LoVo (cell line): ENCODE data around the gene KDM6B.

Experiments used
- DNase-seq: peaks from one replicate; pipeline ENCODE4 v3.0.0-alpha.2; 2016; ENCODE audit warnings: low spot score

The KDM6B gene

DNA sequence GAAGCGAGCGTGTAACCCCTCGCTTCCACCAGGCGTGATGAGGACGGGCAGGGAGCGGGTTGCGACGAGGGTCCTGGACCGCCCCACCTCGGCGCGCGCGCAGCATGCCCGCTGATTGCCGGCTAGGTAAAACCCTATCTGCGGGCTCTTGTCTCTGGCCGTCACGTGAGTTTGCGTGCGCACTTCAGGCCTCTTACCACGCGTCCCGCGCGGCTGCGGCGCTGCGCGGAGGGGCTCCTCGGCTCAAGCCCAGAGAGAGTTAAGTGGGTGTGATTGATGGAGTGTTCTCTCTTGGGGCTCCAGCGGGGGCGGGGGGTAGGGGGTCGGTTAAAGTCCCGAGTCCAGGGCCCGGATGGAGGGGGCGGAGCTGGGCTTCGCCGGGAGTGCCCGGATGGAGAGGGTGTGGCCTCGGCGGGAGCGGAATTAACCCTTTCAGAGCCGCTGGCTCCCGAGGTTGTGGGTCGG is 7.9 kb downstream of the KDM6B start:
- DNase-seq = peak; percentile 92

DNA sequence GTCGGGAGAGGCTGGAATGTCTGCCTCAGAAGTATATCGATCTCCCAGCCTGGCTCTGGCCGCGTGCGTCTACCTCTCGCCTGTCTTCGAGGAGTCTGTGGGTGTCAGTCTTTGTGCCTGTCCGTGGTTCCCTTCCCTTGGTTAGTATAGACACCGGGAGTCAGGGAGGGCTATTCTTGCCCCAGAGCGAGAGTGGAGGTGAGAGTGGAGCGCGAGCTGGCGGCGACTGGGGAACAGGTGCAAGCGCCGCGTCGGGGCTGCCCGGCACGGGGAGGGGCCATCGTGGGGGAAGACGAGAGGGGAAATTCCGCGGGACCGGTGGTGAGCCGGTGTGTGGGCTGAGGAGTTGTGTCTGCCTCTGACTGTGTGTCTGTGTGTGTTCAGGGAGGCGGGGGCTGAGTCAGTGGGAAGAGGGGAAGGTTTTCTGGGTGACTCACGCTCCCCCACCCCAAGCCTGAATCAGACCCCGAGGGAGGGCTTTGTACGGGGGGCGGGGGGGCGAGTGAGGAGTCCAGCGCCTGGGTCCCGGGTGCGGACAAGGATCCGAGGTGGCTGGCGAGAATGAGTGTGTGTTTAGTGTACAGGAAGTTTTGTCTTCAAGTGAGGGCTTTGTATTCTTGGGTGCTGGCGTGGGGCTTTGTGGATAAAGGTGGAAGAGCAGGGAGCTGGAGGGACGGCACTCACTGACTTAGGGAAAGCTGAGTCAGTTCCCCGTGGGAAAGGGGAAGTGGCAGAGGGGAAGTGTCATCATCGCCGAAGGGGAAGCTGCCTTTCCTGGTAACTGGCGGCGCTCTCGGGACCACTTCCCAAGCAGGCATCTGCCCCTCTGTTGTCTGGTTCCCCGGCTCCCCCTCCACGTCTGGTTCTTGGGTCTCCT is 8.6 kb downstream of the KDM6B start:
- peak; percentile 72 for DNase-seq

DNA sequence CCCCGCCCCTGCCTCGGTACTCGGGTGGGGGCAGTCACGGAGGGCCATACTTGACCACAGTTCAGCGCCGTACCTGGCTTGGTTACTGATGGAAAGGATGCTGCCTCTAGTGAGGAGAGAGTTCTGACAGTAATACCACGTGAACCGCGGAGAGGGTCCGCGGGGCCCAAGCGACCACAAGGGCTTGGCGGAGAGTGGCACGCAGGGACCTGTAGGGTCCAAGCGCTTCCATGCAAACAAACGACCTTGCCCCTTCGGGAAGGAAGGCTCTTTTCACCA is 9.2 kb downstream of the KDM6B start:
- DNase-seq = no peak

DNA sequence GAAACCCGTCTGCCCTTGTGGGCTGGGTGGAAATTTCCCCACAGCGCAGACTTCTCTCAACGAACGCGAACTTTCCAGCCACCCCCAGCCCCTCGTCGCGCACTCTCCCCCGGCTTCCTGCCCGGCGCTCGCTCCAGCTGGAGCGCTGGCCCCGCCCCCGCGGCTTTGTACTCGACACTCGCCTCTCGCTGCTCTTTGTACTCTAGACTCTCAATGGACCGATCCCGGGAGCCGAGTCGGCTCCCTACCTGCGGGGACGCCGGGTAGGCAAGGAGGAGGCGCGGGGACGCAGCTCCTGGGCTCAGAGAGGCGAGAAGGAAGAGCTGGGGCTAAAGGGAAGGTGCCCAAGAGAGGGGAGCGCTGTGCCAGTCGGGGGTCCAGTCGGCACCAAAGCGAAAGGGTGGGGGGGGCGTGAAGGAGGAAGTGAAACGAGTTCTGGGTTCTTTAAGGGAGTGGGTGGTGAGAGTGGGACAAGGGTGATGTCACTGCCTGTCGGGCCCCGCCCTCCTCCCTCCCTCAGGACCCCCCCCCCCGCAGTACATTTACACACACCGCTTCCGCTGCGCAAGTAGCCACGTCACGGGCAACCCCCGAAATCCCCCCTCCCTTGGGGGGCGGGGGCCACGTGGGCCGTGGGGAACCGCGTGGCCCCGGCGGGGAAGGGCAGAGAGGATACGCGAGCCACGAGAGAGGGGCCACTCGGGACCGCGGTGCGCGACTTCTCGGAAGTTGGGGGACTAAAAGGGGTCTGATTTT is 9.7 kb downstream of the KDM6B start:
- DNase-seq = peak; percentile 82

DNA sequence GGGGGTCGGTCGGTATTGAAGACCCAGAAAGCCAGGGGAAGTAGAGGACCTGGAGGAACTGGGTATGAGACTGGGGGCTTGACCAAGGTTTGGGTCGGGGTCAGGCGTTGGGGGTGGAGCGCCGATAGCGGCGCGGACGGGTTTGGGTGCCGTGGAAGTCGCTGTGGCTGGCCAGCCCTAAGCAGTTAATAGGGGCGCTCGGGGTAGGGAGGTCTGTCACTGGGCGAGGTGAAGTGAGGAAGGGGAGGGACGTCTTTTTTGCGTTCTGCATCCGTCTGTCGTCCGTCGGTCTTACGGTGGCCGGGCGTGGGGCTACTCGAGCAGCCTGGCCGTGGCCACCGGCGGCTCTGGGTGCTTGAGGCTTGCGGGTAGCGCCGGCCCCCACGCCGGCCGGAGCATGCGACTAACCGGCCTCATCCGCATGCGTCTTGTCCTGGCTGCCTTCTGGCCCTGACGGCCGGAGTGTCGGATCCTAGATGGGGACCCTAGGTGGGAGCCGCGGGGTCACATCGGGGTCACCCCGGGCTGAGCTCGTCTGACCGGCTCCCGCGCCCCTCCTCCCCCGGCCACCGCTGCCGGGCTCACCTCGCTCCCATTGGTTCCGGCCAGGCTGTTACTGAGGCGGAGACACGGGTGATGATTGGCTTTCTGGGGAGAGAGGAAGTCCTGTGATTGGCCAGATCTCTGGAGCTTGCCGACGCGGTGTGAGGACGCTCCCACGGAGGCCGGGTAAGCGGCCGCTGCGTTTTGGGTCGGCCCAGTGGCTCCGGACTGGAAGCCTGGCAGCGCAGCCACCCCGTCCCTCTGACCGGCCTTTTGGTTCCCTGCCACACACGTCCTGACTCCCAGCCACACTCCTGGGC is 10.5 kb downstream of the KDM6B start:
- DNase-seq = peak; percentile 95

DNA sequence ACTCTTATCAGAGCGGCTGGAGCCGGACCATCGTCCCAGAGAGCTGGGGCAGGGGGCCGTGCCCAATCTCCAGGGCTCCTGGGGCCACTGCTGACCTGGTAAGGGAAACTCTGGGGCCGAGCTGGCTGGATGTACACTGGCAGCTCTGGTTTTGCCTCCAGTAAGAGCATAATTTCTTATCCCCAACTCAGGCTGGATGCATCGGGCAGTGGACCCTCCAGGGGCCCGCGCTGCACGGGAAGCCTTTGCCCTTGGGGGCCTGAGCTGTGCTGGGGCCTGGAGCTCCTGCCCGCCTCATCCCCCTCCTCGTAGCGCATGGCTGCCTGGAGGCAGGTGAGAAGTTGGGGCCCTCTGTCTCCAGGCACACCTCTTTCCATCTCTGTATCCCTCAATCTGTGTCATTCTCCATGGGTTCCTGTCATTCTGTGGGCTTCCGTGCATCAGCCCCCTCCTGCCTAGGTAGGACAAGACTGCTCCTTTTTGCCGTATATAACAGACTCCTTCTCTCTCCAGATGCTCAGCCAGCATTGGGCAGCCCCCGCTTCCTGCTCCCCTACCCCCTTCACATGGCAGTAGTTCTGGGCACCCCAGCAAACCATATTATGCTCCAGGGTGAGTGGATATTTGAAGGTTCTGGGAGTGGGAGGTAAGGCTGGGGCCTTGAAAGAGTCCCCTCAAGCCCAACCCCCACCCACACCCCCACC is 11.5 kb downstream of the KDM6B start:
- DNase-seq = no peak

DNA sequence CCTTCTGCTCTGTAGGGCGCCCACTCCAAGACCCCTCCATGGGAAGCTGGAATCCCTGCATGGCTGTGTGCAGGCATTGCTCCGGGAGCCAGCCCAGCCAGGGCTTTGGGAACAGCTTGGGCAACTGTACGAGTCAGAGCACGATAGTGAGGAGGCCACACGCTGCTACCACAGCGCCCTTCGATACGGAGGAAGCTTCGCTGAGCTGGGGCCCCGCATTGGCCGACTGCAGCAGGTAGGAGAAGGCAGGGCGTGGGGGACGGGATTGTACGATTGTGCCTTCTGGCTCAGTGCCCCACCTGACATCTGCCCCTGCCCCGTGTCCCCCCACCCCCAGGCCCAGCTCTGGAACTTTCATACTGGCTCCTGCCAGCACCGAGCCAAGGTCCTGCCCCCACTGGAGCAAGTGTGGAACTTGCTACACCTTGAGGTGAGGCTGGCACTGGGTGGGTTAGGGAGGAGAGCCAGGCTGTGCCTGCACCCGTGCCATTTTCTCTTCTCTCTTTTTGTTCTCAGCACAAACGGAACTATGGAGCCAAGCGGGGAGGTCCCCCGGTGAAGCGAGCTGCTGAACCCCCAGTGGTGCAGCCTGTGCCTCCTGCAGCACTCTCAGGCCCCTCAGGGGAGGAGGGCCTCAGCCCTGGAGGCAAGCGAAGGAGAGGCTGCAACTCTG is 12.2 kb downstream of the KDM6B start:
- DNase-seq = no peak

DNA sequence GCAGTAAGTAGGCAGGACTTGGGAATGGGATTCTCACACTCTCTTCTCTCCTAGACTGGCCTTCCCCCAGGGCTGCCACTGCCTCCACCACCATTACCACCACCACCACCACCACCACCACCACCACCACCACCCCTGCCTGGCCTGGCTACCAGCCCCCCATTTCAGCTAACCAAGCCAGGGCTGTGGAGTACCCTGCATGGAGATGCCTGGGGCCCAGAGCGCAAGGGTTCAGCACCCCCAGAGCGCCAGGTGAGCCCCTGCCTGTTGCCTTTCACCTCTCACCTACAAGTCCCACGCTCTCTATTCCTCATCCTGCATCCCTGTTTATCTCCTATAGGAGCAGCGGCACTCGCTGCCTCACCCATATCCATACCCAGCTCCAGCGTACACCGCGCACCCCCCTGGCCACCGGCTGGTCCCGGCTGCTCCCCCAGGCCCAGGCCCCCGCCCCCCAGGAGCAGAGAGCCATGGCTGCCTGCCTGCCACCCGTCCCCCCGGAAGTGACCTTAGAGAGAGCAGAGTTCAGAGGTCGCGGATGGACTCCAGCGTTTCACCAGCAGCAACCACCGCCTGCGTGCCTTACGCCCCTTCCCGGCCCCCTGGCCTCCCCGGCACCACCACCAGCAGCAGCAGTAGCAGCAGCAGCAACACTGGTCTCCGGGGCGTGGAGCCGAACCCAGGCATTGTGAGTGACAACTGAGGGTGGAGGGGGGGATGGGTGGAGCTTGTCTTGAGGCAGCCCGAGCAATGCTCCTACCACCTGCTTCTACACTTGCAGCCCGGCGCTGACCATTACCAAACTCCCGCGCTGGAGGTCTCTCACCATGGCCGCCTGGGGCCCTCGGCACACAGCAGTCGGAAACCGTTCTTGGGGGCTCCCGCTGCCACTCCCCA is 13.0 kb downstream of the KDM6B start:
- no peak for DNase-seq

DNA sequence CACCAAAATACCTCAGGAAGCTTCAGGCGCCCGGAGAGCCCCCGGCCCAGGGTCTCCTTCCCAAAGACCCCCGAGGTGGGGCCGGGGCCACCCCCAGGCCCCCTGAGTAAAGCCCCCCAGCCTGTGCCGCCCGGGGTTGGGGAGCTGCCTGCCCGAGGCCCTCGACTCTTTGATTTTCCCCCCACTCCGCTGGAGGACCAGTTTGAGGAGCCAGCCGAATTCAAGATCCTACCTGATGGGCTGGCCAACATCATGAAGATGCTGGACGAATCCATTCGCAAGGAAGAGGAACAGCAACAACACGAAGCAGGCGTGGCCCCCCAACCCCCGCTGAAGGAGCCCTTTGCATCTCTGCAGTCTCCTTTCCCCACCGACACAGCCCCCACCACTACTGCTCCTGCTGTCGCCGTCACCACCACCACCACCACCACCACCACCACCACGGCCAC is 14.1 kb downstream of the KDM6B start:
- no peak for DNase-seq

DNA sequence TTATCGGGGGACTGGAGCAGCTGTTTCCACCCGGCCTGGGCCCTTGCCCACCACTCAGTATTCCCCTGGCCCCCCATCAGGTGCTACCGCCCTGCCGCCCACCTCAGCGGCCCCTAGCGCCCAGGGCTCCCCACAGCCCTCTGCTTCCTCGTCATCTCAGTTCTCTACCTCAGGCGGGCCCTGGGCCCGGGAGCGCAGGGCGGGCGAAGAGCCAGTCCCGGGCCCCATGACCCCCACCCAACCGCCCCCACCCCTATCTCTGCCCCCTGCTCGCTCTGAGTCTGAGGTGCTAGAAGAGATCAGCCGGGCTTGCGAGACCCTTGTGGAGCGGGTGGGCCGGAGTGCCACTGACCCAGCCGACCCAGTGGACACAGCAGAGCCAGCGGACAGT is 14.7 kb downstream of the KDM6B start:
- DNase-seq = no peak

DNA sequence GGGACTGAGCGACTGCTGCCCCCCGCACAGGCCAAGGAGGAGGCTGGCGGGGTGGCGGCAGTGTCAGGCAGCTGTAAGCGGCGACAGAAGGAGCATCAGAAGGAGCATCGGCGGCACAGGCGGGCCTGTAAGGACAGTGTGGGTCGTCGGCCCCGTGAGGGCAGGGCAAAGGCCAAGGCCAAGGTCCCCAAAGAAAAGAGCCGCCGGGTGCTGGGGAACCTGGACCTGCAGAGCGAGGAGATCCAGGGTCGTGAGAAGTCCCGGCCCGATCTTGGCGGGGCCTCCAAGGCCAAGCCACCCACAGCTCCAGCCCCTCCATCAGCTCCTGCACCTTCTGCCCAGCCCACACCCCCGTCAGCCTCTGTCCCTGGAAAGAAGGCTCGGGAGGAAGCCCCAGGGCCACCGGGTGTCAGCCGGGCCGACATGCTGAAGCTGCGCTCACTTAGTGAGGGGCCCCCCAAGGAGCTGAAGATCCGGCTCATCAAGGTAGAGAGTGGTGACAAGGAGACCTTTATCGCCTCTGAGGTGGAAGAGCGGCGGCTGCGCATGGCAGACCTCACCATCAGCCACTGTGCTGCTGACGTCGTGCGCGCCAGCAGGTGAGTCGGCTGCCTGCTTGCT is 15.2 kb downstream of the KDM6B start:
- DNase-seq = no peak

DNA sequence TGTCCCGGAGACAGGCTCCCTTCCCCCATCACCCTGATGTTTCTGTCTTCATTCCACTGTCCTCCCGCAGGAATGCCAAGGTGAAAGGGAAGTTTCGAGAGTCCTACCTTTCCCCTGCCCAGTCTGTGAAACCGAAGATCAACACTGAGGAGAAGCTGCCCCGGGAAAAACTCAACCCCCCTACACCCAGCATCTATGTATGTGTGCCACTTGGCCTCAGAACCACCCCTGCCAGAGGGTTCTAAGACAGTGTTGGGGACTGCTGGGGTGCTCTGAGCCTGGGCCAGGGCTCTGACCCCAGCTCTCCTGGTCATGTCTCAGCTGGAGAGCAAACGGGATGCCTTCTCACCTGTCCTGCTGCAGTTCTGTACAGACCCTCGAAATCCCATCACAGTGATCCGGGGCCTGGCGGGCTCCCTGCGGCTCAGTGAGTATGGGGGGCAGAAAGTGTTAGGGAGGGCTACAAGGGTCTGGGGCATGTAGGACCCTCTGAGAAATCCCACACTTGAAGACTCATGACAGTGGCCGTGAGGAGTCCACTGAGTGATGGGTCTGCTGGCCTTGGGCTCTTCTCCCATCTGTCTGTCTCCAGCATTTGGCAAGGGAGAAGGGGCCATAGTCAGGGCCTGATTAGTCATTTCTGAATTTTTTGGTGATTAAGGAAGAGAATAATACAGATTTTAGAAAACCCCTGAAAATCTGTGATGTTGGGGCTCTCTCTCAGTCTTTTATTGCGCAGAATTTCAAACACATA is 15.9 kb downstream of the KDM6B start:
- no peak for DNase-seq

DNA sequence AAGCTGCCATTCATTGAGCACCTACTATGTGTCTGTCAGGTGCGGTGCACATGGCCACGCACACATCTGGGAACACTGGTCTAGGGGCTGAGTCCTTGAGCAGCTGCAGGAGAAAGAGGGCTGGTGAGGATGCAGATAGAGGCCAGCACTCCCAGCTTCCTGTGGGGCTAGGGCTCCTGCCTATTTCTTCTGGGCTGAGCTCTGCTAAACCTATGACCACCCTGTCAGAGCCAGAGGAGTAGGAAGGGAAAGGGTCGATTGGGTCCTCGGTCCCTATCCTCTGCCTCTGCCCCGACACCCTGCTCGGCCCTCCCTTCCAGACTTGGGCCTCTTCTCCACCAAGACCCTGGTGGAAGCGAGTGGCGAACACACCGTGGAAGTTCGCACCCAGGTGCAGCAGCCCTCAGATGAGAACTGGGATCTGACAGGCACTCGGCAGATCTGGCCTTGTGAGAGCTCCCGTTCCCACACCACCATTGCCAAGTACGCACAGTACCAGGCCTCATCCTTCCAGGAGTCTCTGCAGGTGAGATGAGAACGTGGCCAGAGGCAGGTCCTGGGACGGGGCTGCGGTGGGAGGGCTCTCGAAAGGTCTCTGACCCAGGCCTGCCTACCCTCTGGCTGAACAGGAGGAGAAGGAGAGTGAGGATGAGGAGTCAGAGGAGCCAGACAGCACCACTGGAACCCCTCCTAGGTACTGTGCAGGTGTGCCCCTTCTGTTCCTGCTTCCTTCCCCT is 16.9 kb downstream of the KDM6B start:
- no peak for DNase-seq

DNA sequence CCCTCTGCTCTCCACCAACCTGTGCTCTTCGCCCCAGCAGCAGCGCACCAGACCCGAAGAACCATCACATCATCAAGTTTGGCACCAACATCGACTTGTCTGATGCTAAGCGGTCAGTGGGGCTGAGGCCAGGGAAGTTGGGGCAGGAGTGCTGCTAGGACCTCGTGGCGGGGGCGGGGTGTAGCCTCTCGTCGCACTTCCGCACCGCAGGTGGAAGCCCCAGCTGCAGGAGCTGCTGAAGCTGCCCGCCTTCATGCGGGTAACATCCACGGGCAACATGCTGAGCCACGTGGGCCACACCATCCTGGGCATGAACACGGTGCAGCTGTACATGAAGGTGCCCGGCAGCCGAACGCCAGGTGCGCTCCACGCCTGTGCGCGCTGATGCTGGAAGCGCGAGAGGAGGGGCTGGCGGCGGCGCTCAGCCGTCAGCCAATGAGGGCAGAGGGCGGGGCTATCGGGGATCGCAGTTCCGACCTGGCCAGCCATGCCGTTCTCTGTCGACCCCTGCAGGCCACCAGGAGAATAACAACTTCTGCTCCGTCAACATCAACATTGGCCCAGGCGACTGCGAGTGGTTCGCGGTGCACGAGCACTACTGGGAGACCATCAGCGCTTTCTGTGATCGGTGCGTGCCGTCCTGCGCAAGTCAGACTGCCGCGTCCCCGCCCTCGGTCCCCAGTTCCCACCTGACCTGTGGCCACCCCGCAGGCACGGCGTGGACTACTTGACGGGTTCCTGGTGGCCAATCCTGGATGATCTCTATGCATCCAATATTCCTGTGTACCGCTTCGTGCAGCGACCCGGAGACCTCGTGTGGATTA is 17.6 kb downstream of the KDM6B start:
- DNase-seq = peak; percentile 93

DNA sequence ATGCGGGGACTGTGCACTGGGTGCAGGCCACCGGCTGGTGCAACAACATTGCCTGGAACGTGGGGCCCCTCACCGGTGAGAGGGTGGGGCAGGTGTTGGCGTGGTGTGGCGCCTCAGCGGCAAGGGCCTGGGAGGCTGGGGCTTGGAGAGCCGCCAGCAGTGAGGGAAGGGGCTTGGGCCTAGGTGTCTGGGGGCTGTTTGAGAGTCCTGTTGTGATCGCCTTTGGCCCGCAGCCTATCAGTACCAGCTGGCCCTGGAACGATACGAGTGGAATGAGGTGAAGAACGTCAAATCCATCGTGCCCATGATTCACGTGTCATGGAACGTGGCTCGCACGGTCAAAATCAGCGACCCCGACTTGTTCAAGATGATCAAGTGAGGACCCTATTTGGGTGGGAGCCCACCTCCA is 18.2 kb downstream of the KDM6B start:
- DNase-seq = no peak

DNA sequence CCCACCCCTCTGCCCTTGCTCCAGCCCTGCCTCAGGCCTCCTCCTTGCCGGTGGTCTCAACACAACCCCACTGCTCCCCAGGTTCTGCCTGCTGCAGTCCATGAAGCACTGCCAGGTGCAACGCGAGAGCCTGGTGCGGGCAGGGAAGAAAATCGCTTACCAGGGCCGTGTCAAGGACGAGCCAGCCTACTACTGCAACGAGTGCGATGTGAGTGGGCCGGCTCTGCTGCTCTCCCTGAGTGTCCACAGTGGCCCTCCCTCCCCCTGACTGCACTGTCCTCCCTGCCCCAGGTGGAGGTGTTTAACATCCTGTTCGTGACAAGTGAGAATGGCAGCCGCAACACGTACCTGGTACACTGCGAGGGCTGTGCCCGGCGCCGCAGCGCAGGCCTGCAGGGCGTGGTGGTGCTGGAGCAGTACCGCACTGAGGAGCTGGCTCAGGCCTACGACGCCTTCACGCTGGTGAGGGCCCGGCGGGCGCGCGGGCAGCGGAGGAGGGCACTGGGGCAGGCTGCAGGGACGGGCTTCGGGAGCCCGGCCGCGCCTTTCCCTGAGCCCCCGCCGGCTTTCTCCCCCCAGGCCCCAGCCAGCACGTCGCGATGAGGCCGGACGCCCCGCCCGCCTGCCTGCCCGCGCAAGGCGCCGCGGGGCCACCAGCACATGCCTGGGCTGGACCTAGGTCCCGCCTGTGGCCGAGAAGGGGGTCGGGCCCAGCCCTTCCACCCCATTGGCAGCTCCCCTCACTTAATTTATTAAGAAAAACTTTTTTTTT is 19.1 kb downstream of the KDM6B start:
- no peak for DNase-seq

DNA sequence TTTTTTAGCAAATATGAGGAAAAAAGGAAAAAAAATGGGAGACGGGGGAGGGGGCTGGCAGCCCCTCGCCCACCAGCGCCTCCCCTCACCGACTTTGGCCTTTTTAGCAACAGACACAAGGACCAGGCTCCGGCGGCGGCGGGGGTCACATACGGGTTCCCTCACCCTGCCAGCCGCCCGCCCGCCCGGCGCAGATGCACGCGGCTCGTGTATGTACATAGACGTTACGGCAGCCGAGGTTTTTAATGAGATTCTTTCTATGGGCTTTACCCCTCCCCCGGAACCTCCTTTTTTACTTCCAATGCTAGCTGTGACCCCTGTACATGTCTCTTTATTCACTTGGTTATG is 19.6 kb downstream of the KDM6B start:
- DNase-seq = no peak
